Activated T-helper 1 cell treated with Interleukin-2 at 50 U/mL for 16 hours (primary cell): ENCODE measurements around the gene DGCR8.

Experiments used
- DNase-seq: peaks from one replicate; pipeline ENCODE4 v3.0.0-alpha.2; 2020; ENCODE audit warnings: low read depth

Gene DGCR8

DNA sequence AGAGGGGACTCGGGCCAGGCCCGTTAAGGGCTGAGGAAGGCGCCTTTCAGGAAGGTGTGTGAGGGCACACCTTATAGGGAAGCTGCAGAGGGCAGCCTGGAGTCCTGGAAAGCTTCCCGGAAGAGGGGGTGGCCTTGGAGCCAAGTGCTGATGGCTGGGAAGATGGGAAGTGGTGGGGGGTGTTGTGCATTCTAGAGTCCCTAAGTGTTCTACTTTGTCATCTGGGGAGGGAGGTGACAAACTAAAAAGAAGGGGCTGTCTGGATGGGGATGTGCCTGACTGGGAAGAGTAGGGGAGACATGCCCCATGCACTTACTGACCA is 58.3 kb downstream of the DGCR8 start:
- DNase-seq, result no peak

DNA sequence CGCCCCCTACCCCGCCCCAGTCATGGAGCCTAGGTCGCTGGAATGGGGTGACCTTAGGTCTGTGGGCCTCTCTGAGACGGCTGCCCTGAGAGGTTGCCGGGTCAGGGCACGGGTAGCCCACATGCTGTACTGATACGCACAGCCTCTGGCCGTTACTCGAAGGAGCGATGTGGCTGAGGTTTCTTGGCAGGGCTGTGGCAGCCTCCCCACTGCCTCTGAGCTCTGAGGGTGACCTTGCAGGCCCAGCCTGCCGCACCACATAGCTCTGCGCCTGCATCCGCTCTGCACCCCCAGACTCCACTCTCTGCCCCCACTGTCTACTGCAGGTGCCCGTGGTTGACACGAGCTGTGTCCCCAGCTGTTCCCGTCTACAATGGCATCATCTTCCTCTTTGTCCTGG is 58.8 kb downstream of the DGCR8 start:
- no peak for DNase-seq

DNA sequence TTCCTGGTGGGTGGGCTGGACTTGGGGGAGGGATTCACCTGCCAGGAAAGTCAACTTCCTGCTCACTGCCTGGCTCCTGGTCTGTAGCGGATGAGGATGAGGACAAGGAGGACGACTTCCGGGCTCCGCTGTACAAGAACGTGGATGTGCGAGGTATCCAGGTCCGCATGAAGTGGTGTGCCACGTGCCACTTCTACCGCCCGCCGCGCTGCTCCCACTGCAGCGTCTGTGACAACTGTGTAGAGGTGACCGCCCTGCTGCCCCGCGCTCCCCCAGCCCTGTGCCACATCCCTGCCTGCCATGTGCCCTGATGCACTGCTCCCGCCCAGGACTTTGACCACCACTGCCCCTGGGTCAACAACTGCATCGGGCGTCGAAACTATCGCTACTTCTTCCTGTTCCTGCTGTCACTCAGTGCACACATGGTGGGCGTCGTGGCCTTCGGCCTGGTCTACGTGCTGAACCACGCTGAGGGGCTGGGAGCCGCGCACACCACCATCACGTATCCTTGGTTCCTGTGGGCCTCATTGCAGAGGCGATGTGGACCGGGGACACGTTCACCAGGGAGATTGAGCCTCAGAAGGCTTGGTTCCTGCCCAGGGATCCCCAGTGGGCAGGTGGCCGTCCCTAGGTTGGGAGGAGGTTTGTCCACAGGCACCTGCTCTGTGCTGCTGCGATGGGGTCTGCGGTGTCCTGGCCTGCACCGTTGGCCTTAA is 59.5 kb downstream of the DGCR8 start:
- no peak for DNase-seq

DNA sequence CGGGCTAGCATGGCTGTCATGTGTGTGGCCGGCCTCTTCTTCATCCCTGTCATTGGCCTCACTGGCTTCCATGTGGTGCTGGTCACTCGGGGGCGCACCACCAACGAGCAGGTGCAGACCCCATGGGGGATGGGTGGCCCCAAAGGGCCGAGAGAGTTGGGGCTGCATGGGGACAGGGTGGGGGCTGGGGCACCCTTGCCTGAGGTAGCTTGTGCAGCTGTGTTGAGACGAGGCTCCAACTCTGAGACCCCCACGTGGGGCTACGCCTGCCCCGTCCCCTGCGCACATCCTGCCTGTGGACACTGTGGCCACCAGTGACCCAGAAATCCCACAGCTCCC is 60.0 kb downstream of the DGCR8 start:
- no peak for DNase-seq

DNA sequence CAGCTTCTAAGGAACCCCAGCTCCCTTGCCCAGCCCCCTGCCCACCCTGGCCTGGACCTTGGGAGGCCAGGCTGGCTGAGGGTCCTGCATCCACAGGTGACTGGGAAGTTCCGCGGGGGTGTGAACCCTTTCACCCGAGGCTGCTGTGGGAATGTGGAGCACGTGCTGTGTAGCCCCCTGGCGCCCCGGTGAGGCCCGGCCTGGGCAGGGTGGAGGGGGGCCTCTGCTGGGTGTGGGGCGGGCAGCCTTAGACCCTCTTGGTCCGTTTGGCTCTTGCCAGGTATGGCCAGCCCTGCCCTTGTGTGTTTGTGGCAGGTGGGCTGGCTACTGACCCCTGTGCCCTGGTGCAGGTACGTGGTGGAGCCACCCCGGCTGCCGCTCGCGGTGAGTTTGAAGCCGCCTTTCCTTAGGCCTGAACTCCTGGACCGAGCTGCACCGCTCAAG is 60.5 kb downstream of the DGCR8 start:
- DNase-seq, result no peak

DNA sequence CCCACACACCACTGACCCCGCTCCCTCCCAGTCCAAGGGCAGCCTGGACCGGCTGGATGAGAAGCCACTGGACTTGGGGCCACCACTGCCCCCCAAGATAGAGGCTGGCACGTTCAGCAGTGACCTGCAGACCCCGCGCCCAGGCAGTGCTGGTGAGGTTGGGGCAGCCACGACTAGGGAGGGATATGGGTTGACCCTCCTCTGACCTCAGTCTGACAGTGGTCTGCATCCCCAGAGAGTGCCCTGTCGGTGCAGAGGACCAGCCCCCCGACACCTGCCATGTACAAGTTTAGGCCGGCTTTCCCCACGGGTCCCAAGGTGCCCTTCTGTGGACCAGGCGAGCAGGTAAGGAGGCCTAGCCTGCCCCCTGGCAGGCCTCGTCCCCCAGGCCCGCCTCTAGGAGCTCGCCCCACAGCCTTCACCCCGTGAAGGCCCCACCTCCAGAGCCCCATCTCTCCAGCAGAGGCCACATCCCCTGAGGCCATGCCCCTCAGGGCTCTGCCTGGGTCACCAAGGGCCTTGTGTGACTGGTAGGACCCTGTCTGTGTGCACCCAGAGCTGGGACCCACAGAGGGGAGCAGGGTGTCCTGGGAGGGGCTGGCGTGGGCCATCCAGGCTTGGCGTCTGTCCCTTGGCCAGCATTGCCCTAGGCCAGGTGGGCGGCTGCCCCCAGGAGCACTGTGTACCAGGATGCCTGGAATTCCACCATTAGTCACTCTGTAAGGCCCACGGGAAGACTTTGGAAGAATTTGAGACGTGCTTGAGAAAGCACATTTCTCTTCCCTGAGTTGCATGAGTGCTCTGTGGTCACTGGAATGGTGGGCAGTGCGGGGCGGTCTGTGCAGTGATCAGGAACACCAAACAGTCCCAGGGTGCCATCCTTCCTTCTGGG is 61.4 kb downstream of the DGCR8 start:
- DNase-seq, result no peak

DNA sequence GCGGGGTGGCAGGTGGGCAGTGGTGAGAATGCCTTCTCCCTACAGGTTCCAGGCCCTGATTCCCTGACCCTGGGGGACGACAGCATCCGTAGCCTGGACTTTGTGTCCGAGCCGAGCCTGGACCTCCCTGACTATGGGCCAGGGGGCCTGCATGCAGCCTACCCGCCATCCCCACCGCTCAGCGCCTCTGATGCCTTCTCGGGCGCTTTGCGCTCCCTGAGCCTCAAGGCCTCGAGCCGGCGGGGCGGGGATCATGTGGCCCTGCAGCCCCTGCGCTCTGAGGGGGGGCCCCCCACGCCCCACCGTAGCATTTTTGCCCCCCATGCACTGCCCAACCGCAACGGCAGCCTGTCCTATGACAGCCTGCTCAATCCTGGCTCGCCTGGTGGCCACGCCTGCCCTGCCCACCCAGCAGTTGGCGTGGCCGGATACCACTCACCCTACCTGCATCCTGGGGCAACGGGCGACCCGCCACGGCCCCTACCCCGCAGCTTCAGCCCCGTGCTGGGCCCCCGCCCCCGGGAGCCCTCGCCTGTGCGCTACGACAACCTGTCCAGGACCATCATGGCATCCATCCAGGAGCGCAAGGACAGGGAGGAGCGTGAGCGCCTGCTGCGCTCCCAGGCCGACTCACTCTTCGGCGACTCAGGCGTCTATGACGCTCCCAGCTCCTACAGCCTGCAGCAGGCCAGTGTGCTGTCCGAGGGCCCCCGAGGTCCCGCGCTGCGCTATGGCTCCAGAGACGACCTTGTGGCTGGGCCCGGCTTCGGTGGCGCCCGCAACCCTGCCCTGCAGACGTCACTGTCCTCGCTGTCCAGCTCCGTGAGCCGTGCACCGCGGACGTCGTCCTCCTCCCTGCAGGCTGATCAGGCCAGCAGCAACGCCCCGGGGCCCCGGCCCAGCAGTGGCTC is 62.9 kb downstream of the DGCR8 start:
- DNase-seq, result no peak

DNA sequence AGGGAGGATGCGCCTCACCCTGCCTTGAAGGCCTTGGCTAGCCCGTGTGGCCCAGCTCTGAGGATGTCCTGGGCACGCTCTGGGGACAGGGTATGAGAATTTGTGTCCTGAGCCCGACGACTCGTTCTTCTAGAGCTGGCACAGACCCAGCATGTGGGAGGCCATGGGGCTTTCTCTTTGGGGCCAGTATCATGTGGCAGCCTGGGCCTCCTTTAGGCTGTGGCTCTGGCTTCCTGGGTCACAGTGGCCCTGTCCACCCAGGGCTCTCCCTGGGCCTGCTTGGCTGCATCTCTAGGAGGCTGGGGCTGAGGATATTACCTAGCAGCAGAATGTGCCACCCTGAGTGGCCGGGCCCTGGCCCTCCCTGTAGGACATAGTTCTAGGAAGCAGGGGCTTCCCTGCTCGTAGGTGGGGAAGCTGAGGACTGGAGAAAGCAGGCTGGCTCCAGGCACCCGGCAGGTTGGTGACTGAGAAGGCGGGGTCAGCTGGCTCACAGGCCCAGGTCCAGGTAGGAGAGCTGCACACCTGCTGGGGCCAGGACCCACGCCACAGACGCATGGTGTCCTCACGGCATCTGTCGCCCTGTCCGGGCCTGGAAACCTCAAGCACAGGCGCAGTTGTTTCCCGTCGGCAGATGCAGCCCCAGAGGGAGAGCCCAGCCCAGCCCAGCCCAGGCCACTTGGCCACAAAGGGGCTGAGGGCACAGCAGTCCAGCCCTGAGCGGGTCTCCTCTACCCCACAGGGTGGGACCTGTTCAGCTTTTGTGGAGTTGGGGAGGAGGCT is 64.0 kb downstream of the DGCR8 start:
- DNase-seq, result no peak

DNA sequence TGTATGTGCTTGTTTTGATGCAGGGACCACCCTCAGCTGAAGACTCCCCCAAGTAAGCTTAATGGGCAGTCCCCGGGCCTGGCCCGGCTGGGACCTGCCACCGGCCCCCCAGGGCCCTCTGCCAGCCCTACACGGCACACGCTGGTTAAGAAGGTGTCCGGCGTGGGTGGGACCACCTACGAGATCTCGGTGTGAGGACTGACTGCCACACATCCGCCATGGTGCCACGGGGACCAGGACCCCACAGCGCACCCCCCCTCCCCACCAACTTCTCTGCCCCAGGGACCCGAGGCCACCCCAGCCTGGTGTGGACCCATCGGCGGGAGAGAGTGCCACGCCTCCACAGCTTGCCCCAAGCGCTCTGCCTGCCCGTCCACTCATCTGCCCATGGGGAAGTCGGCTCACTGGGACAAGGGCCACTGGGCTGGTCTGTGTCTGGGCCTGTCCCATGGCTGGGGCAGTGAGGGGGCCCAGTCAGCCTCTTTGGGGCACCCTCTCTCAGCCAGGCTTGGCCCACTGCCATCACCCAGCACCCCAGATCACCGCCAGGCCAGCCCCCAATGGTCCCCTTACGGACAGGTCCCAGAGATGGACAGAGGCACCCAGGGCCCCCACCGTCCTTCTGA is 65.3 kb downstream of the DGCR8 start:
- DNase-seq, result no peak

DNA sequence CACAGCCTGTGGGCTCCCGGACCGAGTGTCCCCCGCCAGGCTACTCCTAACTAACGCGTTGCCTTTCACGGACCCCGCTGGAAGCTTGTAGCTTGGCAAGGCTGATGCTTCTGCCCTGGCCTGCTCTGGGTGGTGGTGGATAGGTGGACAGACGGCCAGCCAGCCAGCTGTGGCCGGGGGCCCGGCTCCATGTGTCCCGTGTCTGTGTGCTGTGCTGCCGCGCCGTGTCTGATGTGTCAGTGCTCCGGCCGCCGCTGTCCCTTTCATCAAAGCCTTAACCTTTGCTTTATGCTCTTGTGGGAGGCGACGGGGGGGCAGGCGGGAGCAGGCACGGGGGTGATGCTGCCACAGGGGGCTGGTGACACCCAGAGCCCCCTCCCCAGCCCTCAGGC is 65.8 kb downstream of the DGCR8 start:
- DNase-seq, result no peak

DNA sequence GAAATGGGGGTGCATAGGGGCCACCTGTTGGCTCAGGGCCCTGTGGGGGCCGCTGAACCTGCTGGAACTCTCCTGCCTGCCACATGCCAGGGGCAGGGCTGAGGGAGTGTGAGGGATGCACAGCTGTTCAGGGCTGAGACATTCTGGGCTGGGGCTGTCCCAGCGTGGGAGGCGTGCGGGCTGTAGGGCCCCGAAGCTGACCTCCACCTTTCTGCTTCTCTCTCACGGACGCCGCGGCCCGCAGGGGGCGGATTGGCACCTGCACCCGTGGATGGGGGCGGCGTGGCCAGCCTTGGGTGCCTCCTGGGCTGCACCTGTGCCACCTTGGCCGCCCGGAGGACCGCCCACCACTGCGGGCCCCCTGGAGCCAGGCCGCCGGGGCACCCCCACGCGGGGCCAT is 66.7 kb downstream of the DGCR8 start:
- DNase-seq, result no peak

DNA sequence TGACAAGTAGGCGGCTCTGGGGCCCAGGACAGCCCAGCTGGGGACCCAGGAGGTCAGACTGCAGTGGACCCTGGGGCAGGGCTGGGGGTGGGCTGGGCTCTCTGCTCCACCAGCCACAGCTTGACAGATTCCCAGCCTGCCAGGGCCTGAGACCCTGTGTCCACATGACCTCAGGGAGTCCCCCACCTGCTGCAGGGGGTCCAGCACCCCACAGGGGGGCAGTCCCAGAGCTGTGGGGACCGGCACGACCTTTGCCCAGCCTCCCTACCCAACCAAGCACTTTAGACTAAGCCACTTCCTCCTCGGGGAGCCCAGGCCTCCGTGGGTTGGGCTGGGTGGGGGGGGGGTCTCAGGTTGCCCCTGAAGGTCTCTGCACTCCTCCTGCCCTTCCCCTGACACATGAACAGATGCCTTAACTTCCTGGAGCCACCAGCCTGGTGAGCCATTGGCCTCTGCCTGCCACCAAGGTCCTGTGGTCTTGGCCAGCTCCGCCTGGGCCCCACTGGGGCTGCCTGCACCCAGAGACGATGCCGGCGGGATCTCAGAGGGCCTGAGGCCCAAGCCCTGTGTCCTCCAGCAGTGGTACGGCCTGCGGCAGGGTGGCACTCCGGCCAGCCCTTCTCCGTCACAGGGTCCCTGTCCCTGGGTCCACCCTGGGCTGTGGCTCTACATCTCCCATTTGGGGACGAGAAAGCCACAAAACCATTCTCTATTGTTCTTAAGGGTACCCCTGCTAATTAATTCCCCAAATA is 67.4 kb downstream of the DGCR8 start:
- DNase-seq, result no peak

DNA sequence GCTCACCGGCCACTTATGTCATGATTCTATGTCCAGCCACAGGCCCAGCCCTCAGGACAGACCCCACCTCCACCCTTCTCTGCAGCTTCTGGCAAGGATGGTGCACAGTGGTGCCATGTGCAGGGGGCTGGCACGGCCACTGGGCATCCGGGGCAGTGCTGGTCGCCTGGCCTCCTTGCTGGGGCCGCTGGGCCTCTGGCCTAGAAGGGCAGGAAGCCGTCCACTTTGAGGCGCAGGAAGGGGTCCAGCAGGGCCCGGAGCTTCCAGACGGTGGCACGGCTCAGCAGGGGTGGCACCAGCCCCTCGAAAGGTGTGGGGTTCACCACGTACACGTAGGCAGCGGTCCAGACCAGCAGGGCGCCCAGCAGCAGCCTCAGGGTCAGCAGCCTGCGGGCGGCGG is 68.4 kb downstream of the DGCR8 start:
- no peak for DNase-seq

DNA sequence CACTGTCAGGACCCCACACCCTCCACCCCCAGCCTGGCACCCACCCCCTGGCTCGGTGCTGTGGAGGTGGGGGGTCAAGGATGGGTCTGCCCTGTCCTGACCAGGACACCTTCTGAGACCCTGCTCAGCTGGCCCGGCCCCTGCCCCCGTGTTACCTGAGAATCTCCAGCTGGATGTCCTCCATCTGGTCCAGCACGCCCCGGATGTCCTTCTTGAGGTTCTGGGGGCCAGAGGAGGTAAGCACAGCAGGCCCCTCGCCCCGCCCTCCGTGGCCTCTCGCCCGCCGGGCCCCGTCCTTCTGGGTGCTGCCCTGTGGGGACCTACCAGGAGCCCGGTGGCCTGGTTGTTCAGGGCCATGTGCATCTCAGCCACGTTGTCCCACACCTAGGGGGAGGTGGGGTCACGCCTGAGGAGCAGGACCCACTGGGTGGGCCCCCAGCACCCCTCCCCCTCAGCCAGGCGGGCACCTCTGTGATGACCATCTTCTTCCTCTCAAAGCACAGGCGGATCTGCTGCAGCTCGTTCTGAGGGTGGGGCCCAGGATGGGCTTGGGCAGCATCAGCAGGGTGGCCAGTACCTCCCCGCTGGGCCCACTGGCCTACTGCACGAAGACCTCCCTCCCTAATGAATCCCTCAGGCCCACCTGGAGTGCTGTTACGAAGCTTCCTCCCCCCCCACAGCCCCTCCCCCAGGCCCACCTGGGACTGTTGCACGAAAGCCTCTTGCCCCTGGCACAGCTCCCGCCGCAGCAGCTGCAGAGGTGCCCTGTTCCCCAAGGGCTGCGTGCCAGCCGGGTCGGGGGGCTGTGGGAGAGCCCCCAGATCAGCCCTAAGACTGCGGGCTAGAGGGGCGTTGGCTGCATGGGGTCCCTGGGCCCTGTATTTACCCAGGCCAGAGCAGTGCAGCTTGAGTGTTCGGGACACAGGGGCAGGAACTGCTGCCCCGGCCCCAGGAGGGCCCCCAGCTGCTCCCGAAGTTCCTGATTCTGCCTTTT is 69.5 kb downstream of the DGCR8 start:
- no peak for DNase-seq

DNA sequence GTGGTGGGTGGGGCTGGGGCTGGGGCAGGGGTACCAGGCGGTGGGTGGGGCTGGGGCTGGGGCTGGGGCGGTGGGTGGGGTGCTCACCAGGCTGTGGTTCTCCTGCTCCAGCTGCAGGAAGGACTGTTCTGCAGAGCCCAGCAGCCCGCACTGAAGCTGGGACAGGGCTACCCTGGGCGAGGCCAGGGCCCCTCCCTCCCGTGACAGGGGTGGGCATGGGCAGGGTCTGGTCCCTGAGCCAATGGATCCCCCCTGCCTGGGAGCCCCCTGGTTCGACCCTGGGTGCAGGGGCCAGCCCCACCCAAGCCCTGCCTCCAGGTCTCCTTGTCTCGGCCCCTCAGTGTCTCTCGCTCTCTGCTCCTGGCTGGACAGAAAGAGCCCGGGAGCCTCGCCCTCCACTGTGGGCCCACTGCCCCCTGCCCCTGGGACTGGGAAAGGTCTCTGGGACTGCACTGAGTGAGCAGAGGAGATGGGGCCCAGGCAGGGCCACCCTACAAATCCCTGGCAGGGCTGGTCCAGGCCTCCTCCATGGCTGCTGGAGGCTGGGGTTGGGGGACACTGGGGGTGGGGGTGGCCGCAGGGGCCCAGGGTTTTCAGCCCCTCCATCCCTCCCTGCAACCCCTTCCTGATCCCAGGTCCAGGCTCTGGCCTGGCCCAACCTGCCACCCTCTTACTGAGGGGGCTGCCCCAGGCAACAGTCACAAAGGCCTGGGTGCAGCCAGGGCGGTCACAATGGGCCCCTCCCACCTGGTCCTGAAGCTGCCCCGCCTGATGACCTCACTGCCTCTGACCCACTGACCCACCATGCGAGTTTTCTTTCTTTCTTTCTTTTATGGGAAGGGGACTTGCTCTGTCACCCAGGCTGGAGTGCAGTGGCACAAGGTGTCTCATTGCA is 70.6 kb downstream of the DGCR8 start, which contains the start of gene CCDC188:
TSS of gene CCDC188 (minus strand) at position 675 of the 895 bp plus-strand sequence. CDS start at position 606, 69 bp downstream.
- DNase-seq, result no peak

DNA sequence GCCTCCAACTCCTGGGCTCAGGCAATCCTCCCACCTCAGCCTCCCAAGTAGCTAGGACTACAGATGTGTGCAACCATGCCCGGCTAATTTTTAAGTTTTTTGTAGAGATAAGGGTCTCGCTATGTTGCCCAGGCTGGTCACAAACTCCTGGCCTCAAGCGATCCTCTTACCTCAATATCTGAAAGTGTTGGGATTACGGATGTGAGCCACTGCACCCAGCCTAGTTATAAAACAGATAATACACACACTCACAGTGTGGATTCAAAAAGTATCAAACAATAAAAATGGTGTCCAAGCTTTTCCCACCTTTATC is 71.2 kb downstream of the DGCR8 start:
- DNase-seq, result no peak

DNA sequence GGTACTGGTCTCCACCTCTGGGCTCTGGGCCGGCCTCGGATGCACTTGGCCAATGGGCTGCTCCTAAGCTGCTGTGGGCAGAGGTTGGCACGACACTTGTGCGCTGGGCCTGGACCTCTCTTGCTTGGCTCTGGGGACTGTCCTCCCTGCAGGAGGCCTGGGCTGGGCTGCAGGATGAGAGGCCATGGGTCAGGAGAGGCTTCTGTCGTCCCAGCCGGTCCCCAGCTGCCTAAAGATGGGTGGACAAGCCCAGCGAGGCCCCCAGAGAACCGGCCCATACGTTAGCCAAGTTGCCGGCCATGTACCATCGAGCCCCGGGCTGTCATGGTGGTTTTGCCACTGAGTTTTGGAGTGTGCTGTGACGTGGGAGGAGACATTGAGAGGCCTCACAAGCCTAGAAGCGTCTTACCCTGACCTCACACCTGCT is 72.4 kb downstream of the DGCR8 start:
- DNase-seq, result no peak

DNA sequence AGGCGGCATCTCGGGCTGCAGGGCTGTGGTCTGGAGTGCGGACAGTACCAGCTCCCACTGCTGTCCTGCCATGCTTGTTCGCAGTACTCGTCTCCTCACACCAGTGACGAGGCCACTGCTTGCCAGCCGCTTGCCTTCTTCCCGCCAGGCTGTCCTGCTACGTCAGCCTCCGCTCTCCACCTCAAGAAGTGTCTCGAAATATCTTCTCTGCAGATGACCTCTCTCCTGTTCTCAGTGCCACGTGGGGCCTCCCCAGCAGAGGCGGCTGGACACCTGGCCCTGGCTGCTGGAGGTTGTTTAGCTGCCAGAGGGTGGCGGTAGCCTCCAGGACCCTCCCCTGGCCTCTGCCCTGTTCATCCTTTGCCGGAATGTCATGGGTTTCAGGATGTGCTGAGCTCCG is 73.9 kb downstream of the DGCR8 start:
- DNase-seq, result no peak
